PC-9 (cell line): ENCODE measurements around the gene JTB. TPM values are rescaled to one million over a fixed set of nuclear protein-coding genes. Genes with fewer than 3 reads are reported as not detected.
A peak's percentile ranks its signal among the peaks of the same experiment; 100 is the strongest.

Source experiments
- BruUV-seq: library from RNA; stranded (reverse); fragments of 400-500 nt; replicated peaks from 2 replicates; lab custom pipeline; 2021; lab: Mats Ljungman, UMichigan
- CTCF ChIA-PET: fragments of 300-600 bp; sonication (Branson Sonifier 250); formaldehyde crosslinking; loops from one replicate; lab custom pipeline; 2022; ENCODE audit warnings: antibody characterized with exemption; lab: Charles Lee
- POLR2A ChIA-PET: fragments of 300-600 bp; sonication (Branson Sonifier 250); formaldehyde crosslinking; loops from one replicate; lab custom pipeline; 2022; ENCODE audit warnings: antibody characterized with exemption; ENCODE audit not compliant: unreplicated experiment; lab: Charles Lee
- DNase-seq, 2 experiments: peaks; one replicate each; pipeline versions ENCODE4 v3.0.0 to v3.0.0-alpha.2; 2015 to 2022; ENCODE audit warnings: mixed read lengths in 1 of 2
- H2AFZ ChIP-seq: fragments of 200-600 bp; sonication (generic); 2 replicates; pipeline ENCODE4 v1.8.1; 2017; ENCODE audit warnings: antibody characterized with exemption
- H3F3A ChIP-seq: fragments of 200-600 bp; sonication (generic); 2 replicates; pipeline ENCODE4 v1.8.1; 2017; ENCODE audit warnings: antibody characterized with exemption, mild to moderate bottlenecking, low read depth; ENCODE audit not compliant: insufficient read depth
- H3K27ac ChIP-seq: fragments of 200-600 bp; sonication (generic); 2 replicates; pipeline ENCODE4 v1.6.1; 2016; ENCODE audit warnings: mixed run types
- H3K27me3 ChIP-seq: fragments of 200-600 bp; sonication (generic); 2 replicates; pipeline ENCODE4 v1.6.1; 2016; ENCODE audit warnings: low read depth, mixed run types; ENCODE audit not compliant: insufficient read depth
- H3K36me3 ChIP-seq: fragments of 200-600 bp; sonication (generic); 2 replicates; pipeline ENCODE4 v1.6.1; 2016; ENCODE audit warnings: low read depth, mixed run types
- H3K4me1 ChIP-seq: fragments of 200-600 bp; sonication (generic); replicated peaks from 2 replicates; pipeline ENCODE4 v1.6.1; 2016; ENCODE audit warnings: mixed run types; ENCODE audit not compliant: insufficient read depth
- H3K4me2 ChIP-seq: fragments of 200-600 bp; sonication (generic); 2 replicates; pipeline ENCODE4 v1.6.1; 2017; ENCODE audit warnings: mixed run types
- H3K4me3 ChIP-seq: fragments of 200-600 bp; sonication (generic); 2 replicates; pipeline ENCODE4 v1.6.1; 2016; ENCODE audit warnings: mixed run types
- H3K79me2 ChIP-seq: fragments of 200-600 bp; sonication (generic); 2 replicates; pipeline ENCODE4 v1.6.1; 2017; ENCODE audit warnings: low read depth, mixed run types
- H3K9me2 ChIP-seq: fragments of 200-600 bp; sonication (generic); 2 replicates; pipeline ENCODE4 v1.8.1; 2017; ENCODE audit warnings: mild to moderate bottlenecking; ENCODE audit not compliant: insufficient read depth
- H3K9me3 ChIP-seq: fragments of 200-600 bp; sonication (generic); 2 replicates; pipeline ENCODE4 v1.8.1; 2016; ENCODE audit warnings: low read depth; ENCODE audit not compliant: insufficient read depth
- H4K20me1 ChIP-seq: fragments of 200-600 bp; sonication (generic); 2 replicates; pipeline ENCODE4 v1.8.1; 2017; ENCODE audit not compliant: insufficient read depth
- EZH2 ChIP-seq: fragments of 200-600 bp; sonication (generic); IDR thresholded peaks from 2 replicates; pipeline ENCODE4 v1.8.0; 2017; ENCODE audit warnings: antibody characterized with exemption, low read depth
- intact Hi-C: fragments of 100-400 bp; cut with micrococcal nuclease; formaldehyde crosslinking; loops from one replicate; pipeline ENCODE4 v1.10.0; 2022; ENCODE audit not compliant: unreplicated experiment
- total RNA-seq: library from RNA; stranded (reverse); gene quantifications from 2 replicates; pipeline ENCODE4 v1.2.3, GENCODE V29; 2021
- TF ChIP-seq, protein P1 (sequence below): fragments of 200-600 bp; sonication (generic); conservative IDR thresholded peaks from 2 replicates; pipeline ENCODE4 v1.6.1; 2017; ENCODE audit warnings: mixed run types, antibody characterized with exemption, mild to moderate bottlenecking, moderate library complexity

The JTB gene
- total RNA-seq, 1 experiment from 2014 or later = 106 TPM

GRCh38 chr1:153973071-153973470 lies 4.4 kb downstream of the JTB start:
- peaks cover 34% of the 10 kb centered on the region for H3F3A ChIP-seq
- BruUV-seq = no TSS peak
- H3K4me2 ChIP-seq = no peak overlapping the region
- 0 out of 2 replicates have a peak, but pooled peaks cover 19% of the 10 kb centered on the region for H3K36me3 ChIP-seq
- ChIA-PET POLR2A (no interaction called here), CTCF (no interaction called here)
- intact Hi-C loops = no loop called here
- no peak overlapping the region for H2AFZ ChIP-seq
- no peaks in the 10 kb centered on the region for H3K27me3 ChIP-seq
- no peaks in the 10 kb centered on the region for H3K9me3 ChIP-seq
- TF ChIP-seq, protein P1, sequence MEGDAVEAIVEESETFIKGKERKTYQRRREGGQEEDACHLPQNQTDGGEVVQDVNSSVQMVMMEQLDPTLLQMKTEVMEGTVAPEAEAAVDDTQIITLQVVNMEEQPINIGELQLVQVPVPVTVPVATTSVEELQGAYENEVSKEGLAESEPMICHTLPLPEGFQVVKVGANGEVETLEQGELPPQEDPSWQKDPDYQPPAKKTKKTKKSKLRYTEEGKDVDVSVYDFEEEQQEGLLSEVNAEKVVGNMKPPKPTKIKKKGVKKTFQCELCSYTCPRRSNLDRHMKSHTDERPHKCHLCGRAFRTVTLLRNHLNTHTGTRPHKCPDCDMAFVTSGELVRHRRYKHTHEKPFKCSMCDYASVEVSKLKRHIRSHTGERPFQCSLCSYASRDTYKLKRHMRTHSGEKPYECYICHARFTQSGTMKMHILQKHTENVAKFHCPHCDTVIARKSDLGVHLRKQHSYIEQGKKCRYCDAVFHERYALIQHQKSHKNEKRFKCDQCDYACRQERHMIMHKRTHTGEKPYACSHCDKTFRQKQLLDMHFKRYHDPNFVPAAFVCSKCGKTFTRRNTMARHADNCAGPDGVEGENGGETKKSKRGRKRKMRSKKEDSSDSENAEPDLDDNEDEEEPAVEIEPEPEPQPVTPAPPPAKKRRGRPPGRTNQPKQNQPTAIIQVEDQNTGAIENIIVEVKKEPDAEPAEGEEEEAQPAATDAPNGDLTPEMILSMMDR = no peak
- no peak for TF ChIP-seq EZH2
- peaks cover 24% of the 10 kb centered on the region for H3K79me2 ChIP-seq
- DNase-seq = no peak
- H3K4me1 ChIP-seq = peaks cover 19% of the 10 kb centered on the region; the same call in 1 of the 2 replicates
- H3K9me2 ChIP-seq = no peaks in the 10 kb centered on the region
- no peaks in the 10 kb centered on the region for H4K20me1 ChIP-seq
- H3K27ac ChIP-seq = no peak overlapping the region
- H3K4me3 ChIP-seq = no peak overlapping the region

DNA sequence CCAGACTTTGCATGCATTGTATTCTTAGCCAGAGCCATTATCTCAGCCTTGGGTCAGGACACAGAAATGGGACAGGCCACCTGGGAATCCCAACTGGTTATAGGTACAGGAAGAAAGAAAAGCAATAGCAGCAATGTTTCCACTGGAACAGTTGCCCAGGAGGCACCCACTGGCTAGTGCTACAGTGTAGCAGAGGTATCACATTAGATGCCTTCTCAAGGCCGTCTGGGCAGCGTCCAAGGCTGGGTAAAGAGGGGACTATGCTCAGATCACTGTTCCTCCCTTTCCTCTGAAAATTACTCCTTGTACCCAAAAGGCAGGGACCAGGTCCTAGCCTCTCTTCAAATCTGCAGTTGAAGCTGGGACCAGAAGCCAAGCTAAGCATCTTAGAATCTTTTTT lies 7.1 kb downstream of the JTB start:
- Histone ChIP-seq H3K4me3 (no peak overlapping the region), H3K27me3 (no peaks in the 10 kb centered on the region), H3K79me2 (peaks cover 18% of the 10 kb centered on the region), H3K27ac (no peak overlapping the region), H3K36me3 (0 out of 2 replicates have a peak, but pooled peaks cover 13% of the 10 kb centered on the region), H3K9me2 (no peaks in the 10 kb centered on the region), H3F3A (peaks cover 54% of the 10 kb centered on the region), H3K4me1 (peaks cover 26% of the 10 kb centered on the region), H3K9me3 (no peaks in the 10 kb centered on the region), H4K20me1 (no peaks in the 10 kb centered on the region), H2AFZ (no peak overlapping the region), H3K4me2 (no peak overlapping the region)
- CTCF ChIA-PET = no interaction called here
- POLR2A ChIA-PET = interaction anchor here (0.6 kb wide), 1 partner anchor 29 kb away, joined by 15 read pairs; no protein-coding TSS in a partner anchor
- intact Hi-C loops = no loop called here
- DNase-seq = no peak
- BruUV-seq = no TSS peak
- TF ChIP-seq, protein P1 = no peak
- TF ChIP-seq EZH2 = no peak

DNA sequence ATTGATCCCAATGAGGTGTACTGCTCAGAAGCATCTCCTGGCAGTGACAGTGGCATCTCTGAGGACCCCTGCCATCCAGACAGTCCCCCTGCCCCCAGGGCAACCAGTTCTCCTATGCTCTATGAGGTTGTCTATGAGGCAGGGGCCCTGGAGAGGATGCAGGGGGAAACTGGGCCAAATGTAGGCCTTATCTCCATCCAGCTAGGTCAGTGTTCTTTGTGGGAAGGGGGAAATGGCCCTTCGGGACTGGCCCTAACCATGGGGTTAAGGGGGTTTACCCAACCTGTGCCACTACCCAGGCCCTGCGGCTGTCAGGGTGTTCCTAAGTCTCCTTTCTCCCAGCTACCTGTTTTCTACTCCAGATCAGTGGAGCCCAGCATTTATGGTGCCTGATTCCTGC lies 8.5 kb downstream of the JTB start:
- no peaks in the 10 kb centered on the region for H4K20me1 ChIP-seq
- H3K27me3 ChIP-seq = no peaks in the 10 kb centered on the region
- 0 out of 2 replicates have a peak, but pooled peaks cover 2% of the 10 kb centered on the region for H3K36me3 ChIP-seq
- TF ChIP-seq, protein P1 = no peak
- no peak for TF ChIP-seq EZH2
- no peaks in the 10 kb centered on the region for H3K9me2 ChIP-seq
- peaks cover 55% of the 10 kb centered on the region for H3F3A ChIP-seq
- H3K4me3 ChIP-seq = peak overlapping the region; percentile 90; the same call in 1 of the 2 replicates
- intact Hi-C loops = loop anchor here (10.0 kb wide), 2 partner anchors 404 to 434 kb away; partner anchors contain the start of genes S100A2 and S100A6
- no peak overlapping the region; the same call in 1 of the 2 replicates for H2AFZ ChIP-seq
- BruUV-seq = no TSS peak
- H3K4me2 ChIP-seq = peak overlapping the region; percentile 98
- DNase-seq = no peak
- H3K79me2 ChIP-seq = peaks cover 18% of the 10 kb centered on the region
- CTCF ChIA-PET = interaction anchor here (0.5 kb wide), 1 partner anchor 406 kb away, joined by 7 read pairs; no protein-coding TSS in a partner anchor
- no peaks in the 10 kb centered on the region for H3K9me3 ChIP-seq
- H3K27ac ChIP-seq = no peak overlapping the region
- H3K4me1 ChIP-seq = peaks cover 35% of the 10 kb centered on the region
- POLR2A ChIA-PET = interaction anchor here (0.6 kb wide), 1 partner anchor 202 kb away, joined by 6 read pairs; no protein-coding TSS in a partner anchor
